T-helper 9 cell (primary cell): Measurements from ENCODE around the gene ACO1.
A peak's percentile ranks its signal among the peaks of the same experiment; 100 is the strongest.

Source experiments
- DNase-seq: peaks from one replicate; pipeline ENCODE4 v3.0.0-alpha.2; 2020

ACO1 gene

DNA sequence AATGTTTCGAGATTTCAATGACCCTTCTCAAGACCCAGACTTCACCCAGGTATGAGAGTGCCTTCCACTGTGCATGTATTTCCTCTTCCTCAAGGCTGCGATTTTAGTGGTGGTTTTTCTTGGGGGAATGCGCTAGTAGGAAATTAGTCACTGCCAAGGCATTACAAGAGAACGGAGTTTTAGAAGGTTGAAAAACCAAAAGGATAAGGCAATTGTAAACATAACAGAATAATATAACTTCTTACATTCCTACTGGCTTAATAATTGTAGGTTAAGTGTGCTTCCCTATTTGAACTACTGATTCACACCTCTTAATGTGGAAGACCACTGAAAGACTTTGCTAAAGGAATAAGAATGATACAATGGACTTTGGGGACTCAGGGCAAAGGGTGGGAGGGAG lies 38.9 kb downstream of the ACO1 start:
- no peak for DNase-seq

DNA sequence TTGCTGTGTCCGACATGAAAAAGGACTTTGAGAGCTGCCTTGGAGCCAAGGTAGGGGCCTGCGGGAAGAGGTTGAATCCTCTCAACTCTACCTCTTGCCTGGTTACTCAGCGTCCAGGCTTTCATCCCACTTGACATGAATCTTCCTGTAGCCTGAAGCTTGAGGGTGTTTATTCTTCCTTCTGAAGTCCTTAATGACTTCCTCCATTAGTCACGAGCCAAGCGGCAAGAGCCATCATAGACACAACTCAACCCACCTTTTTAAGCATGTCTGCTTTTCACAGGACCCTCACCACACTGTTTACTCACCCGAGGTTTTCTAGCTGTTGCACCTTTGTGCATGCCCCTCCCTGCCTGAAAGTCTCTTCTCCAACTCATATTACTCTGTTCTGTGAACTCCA lies 40.2 kb downstream of the ACO1 start:
- DNase-seq: no peak

DNA sequence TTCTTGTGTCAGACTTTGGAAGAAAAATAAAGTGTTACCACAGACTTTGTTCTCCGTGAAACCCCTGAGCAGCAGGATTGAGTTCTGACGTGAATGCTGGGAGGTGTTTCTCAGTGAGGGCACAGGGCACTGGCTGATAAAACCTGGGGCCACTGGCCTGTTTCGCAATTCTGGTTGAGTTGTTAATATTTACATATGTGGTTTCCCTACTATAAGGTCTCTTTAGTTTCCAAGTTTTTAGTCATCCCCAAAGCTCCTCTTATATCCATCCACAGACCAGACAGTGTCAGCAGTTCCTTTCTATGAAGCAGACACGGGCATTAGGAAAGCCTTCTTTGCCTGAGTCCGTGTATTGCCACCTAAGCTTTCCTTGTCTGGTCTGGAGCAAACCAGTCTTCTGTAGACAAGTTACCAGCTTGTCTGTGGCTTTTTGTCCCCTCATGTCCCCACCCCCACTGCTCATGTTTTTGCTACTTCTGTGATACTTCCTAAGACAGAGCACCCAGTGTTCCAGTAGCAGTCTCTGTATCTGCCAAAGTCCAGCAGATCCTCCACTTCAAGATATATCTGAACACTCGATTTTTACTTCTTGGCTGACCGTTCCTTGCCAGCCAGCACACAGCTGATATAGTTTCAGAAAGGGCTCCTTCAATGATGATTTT lies 42.0 kb downstream of the ACO1 start:
- no peak for DNase-seq

DNA sequence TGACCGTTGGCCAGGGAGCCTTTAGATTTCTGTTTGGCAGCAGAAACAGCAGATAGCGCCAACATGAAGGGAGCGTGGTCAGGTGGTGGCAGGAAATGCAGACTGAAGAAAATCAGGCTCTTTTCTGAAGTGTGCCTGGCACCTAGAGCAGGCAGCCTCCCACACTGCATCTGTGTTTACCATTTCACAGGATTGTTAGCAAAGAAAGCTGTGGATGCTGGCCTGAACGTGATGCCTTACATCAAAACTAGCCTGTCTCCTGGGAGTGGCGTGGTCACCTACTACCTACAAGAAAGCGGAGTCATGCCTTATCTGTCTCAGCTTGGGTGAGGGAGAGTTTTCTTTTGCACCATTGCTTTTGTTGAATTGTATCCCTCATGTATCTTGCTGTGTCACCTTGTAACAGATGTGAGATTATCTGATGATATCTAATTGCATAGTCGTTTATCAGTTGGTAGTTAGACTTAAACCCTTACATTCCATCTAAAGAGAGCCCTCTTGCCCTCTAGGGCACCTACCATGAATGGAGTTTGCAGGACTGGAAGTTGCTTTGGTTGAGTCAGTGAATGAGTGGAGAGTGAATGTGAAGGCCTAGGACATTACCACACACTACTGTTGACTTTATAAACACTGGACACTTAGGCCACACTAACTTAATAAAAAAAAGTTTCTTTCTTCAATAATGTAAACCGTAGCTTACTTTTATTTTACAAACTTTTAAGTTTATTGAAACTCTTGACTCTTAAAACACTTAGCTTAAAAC lies 42.8 kb downstream of the ACO1 start:
- no peak for DNase-seq

DNA sequence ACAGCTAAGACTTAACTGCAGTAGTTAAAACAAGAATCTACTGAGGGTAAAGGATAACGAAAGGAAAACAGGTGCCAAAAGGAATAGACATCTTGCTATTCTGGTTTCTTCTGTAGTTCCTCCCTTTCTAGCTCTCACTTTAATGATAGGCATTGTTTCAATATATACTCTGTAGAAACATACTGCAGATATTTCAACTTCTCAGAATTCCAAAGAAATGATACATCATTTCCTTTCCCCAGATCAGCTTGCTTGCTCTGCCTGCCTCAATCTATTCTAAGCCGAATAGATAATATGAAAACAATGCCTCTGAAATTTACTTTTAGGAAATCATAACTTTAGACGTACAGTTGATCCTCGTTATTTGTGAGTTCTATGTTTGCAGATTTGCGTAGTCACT lies 46.3 kb downstream of the ACO1 start:
- DNase-seq: no peak

DNA sequence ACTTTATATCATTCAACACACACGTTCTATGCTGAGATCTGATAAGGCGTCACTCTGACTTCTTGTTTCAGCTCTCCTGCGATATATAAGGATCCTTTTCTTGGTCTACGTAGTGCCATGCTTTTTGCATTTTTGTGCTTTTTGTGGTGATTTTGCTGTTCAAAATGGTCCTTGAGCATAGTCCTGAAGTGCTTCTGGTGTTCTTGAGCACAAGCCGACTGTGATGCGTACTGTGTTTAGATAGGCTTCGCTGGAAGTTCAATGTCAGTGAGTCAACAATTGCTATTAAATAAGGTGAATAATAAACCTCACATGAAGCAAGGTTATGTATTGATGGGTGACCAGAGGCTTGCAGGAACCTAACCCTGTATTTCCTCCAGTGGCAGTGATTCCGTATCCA lies 46.8 kb downstream of the ACO1 start:
- DNase-seq: no peak

DNA sequence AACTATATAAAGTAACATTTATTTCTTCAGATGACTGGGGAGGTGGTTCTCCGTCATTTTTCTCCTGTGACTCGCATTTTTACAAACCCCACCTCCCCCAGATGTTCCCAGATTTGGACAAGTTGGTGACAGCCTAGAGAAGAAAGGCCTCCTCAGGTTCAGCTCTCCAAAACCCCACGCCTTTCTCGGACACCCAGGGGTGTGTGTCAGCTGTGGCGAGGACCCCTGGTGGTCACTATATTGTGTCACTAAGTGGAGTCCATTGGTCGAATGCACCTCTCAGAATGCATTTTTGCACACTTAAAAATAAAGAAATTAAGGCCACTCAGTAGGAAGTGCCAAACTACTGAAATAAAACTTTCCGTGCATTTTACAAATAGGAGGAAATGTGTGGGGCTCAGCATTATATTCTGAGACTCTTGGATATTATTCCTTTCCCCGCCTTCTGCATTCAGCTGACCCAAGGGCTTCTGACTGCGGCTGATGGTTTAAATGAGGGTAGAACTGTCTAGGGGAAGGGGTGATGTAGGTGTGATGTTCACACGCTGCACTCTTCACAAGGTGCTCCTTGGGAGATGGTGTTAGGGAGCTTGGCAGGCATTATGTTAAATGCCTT lies 47.6 kb downstream of the ACO1 start:
- peak; percentile 20 for DNase-seq

DNA sequence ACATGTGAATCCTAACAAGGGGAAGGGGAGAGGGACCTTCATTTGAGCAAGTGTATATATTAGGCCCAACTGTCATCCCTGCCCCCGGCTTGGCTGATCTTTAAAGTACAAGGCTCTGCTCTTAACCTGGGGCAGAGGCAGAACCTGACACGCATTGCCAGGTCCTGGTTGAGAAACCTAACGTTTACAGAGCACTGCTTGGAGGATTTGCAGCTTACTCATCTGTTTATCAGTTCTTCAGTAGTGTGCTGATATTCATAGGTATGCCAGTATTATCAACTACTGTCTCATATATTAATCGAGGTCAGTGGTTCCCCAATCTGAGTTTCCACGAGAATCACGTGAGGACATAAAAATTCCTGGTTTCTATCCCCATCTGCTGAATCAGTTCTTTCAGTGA lies 50.4 kb downstream of the ACO1 start:
- no peak for DNase-seq

DNA sequence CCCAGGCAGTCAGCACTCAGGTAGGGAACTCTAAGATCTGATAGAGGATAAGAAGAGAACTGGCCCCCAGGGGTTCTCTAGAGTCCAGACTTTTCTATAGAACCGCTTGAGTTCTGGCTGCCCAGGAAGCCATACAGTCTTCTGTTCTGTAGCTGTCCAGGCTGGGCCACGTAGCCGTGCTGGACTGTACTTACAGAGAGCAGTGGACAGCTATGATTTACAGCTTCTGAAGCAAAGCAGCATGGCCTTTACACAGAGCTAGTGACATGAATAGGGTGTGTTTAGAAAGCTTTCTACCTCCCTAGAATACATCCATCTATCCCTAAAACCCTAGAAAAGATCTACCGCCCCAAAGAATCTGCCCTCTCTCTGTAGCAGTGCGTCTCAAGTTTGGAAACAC lies 57.2 kb downstream of the ACO1 start:
- DNase-seq: no peak

DNA sequence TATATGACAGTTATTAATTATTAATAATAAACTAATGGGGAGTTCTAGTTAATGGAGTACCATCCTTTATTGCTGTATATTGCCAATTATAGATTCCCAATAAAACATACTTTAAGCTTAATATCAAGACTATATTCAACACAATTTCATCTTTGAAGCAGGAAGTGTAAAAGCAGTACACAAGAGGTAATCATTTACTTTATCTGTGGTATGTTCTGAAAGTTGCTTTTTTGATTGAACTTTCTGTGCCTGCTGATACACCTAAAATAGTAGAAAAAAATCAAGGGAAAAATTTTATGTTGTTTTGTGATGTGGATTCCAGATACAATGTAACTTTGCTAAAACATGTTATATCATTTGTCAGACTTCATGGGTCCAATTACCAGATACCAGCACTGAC lies 58.0 kb downstream of the ACO1 start:
- DNase-seq: no peak

DNA sequence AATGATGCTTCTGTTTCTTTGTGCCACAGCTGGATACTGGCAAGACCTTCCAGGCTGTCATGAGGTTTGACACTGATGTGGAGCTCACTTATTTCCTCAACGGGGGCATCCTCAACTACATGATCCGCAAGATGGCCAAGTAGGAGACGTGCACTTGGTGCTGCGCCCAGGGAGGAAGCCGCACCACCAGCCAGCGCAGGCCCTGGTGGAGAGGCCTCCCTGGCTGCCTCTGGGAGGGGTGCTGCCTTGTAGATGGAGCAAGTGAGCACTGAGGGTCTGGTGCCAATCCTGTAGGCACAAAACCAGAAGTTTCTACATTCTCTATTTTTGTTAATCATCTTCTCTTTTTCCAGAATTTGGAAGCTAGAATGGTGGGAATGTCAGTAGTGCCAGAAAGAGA lies 65.5 kb downstream of the ACO1 start:
- DNase-seq: no peak

DNA sequence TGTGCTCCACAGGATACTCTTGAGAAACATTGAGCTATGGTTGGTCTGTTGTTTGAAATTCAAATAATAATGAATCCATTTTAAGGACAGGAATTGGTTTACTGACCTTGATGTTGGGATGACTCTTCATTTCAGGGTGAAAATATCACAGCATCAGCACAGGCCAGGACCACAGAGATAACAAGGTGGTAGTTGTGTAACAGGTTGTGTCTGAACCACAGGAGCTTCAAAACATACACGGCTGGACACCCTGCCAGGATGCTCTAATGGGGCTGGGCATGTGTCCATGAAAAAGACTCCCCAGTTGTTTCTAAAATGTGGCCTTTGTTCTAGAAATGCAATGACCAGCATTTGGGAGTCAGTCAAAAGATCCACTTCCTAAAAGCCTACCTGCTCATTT lies 69.8 kb downstream of the ACO1 start:
- DNase-seq: no peak

DNA sequence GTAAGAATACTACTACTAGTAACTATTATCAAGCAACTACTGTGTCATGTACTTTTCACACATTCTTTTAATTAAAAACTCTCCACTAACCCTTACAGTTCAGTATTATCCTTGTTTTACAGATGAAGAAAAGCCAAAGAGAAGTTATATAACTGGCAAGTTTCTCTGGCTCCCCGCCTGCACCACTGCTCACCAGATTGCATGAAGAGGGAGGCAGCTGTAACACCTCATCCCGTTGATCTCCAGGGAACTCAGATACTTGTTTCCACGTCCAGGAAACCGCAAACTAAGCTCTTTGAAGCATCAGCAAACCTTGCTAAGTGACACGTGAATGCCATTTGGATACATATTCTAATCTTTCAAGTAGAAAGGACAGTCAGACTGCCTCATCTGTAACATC lies 71.3 kb downstream of the ACO1 start:
- DNase-seq: no peak

DNA sequence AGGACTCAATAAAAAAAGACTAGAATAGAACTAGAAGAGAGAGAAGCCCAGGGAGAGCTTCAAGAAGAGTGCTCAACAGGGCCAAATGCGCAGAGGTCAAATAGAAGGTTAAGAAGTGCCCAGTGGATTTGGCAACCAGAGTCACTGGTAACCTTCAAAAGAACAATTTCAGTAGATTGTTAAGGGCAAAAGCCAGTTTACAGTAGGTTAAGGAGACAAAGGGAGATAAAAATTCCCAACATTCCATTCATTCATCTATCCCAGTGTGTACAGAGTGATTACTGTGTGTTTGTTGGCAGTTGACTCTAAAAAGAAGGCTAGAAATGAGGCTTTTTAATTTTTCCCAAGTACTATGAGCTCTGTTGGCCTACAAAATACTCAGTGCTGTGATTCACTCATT lies 72.1 kb downstream of the ACO1 start:
- DNase-seq: no peak

DNA sequence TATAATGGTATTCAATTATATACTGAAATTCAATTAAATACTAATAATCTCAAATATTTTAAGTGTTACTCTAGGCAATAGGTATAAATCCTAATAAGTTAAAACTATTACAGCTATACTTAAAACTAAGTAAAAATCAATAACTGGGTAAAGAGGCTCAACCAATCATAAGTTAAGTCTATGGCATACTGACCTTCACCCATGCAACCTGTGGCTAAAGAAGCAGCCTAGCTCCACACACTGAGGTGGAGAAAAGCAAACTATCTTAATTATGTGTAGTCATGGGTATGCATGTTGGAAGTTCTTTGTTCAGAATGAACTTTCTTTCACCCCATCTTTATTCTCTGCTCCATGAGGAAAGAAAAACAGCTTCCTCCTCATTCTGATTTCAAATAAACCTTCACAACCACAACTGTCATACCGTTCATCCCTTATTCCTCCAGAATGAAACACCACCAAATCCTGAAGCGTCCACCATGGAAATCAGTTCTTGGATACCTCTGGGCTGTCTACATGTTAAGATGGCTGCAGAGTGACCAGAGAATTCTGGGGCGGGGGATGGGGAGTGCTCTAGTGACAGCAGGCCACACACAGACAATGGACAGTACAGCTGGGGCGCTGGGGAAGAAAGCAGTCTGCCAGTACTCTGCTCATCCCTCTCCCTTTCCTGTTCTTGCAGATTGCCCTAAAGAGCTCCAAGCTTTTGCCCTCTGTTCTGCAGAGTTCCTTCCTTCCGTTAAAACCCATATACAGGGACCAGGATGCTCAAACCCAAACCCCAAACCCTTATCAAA lies 79.3 kb downstream of the ACO1 start:
- DNase-seq: no peak

DNA sequence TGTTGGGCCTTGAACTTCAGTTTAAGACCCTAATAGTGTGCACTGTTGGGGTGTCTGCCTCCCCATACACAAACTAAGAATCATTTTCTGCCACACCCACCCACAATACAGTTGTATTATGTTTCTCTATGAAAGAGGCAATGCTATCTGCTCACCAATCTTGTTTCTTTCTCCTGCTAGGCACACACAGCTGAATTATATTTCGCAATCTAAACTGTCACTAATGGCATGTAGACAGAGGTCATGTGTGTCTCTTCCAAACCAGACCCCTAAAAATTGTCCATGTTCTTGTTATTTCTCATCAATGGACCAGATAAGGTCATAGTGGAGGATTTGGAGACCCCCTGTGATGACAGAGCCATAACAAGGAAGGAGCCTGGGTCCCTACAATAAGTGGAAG lies 84.3 kb downstream of the ACO1 start:
- no peak for DNase-seq

DNA sequence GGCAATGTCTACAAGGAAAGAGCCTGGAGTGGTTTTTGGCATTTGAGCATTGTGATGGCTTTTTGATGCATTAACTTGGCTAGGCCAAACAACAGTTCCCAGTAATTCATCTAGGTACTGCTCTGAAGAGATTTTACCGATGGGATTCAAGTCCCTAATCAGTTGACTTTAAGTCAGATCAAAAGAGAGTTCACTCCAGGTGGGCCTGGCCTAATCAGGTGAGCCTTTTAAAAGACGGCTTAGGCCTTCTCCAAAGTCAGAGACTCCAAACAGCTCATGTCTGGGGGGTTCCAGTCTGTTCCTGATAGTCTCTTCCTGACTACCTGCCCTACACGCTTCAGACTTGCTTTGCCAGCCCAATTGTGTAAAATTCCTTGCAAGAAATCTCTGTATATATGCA lies 87.9 kb downstream of the ACO1 start:
- DNase-seq: no peak

DNA sequence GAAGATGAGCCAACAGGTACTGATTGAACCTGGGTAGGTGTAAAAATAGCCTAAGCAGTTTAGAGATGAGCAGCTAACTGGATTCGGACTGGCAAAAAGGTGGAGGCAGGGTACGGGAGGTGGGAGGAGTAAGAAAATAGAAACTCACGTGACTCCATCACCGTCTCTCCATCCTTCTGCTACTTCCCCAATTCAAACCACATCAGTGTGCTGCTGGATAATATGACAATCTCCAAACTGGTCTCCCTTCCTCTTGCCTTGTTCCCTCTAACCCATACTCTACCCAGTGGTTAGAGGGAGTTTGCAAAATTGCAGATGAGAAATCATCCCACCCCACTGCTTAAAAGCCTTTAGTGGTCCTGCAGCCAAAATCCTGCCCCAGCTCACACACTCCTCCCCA lies 98.9 kb downstream of the ACO1 start:
- no peak for DNase-seq

DNA sequence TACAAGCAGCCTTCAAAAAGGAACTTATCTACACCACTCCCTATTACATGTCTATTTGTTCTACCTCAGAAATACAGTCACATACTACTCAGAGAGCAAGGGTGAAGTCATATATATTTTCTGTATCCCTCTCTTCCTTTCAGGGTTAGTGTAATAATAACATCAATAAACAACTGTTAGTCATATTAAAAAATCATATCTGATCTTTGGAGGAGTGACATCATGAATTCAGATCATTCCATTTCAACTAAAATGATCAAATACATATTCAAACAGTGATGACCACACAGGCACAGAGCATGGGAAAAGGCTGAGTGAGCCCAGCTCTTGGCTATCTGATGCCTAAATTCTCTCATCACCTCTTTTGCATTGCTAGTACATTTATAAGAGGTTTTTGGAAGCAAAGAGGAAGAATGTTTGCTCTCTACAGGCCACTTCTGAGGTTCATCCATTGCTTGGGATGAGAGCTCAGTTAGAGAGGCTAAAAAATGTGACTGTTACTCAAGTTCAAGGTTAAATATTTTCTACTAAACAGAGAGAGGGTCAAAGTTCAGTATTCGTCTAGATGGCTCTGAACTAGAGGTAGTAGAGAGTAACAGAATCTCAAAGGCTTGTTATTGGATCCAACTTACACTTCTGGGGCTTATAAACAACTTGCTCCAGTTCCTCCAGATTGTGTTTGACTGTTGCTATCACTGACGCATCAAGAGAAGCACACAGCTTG lies 102.6 kb downstream of the ACO1 start:
- DNase-seq: no peak

DNA sequence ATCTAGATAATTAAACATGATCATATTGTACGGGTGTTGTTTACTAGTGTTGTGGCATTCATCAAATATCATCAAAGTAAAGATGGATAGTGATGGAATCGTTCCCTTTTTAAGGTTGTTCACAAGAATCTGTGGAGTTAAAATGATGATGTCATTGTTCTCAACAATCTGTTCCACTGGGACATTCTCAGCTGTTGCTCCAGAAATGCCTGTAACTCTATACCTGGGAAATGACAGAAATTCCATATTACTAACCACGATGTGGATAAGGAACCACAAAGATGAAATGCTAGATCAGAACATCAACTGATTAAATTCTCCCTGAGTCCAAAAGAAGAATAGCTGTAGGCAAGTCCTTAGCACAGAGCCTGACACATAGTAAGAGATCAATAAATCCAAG lies 103.5 kb downstream of the ACO1 start:
- DNase-seq: no peak

DNA sequence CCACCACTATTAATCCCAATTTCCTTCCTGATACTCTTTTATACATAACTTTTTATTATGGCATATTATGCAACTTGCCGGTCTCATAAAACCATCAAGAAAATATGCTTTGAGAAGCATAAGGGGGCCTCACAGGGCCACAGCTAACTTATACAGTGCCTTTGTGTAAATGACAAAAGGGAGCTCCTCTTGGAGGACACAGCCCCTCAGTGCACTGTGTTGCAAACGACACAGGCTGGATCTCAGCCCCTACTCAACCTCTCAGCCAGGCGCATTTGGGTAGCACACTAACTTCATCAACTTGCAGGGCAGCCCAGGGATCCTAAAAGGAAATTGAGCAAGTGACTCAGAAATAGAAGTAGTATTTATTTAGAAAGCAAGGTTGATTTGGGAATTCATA lies 106.2 kb downstream of the ACO1 start:
- DNase-seq: no peak

DNA sequence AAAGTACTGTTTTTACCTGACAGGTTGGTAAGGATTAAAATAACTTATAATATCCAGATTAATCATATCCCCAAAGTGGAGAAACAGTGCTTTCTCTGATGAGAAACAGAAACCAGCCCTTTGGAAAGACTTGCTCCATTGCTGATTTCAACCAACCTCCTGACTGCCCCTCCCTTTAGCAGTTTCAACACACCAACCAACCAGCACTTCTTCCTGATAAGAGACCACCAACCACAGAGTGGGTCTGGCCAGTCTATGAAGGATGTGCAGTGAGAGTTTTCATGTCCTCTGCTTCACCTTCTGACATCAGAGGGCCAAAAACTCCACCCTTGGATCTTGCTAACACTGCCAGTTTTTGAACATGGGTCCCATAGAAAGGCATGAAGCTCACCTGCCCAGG lies 113.5 kb downstream of the ACO1 start:
- no peak for DNase-seq

DNA sequence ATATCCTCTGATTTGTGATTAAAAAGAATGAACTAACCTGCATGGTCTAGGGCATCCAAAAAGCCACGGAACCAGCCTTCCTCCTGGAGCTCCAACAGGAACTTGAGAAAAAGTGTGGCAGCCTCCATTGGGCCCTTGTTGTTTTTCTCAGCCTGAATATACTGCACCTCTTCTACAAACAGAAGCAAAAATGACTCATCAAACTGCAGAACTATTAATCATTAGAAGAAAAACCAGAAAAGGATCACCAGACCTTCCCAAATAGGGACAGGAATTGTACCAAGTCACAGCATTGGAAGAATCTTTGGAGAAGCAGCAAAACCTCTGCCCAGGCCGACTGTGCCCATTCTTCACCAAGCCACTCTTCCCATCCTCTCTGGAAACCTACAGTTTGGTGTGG lies 116.3 kb downstream of the ACO1 start:
- DNase-seq: no peak
